Thyroid gland (tissue), 4 donors: ENCODE measurements around the gene RPN1. TPM values are rescaled to one million over a fixed set of nuclear protein-coding genes. Genes with fewer than 3 reads are reported as not detected.
"Not testable (repeated sequence)": the region's sequence is repeated elsewhere in the genome, so short reads cannot be mapped to it uniquely, and the experiment has no call there.

Source experiments
- DNase-seq, 2 donors: peaks; one replicate each; pipeline ENCODE4 v3.0.0-alpha.2; 2019
- H3K27ac ChIP-seq, 3 donors: fragments of 200-600 bp; sonication (generic); 1 replicate in 2 of 3; 2 replicates in 1 of 3; pipeline ENCODE4 v1.5.1; 2016 to 2019; ENCODE audit warnings: mild to moderate bottlenecking in 1 of 3, moderate library complexity in 1 of 3
- H3K27me3 ChIP-seq: fragments of 200-600 bp; sonication (generic); one replicate; pipeline ENCODE4 v1.5.1; 2019
- H3K36me3 ChIP-seq, 2 donors: fragments of 200-600 bp; sonication (generic); one replicate each; pipeline ENCODE4 v1.5.1; 2016 to 2019
- H3K4me1 ChIP-seq, 2 donors: fragments of 200-600 bp; sonication (generic); one replicate each; pipeline ENCODE4 v1.5.1; 2017 to 2019
- H3K4me3 ChIP-seq, 3 donors: fragments of 200-600 bp; sonication (generic); replicated peaks in 1 of 3; 1 replicate in 2 of 3; 2 replicates in 1 of 3; pipeline ENCODE4 v1.5.1; 2016; ENCODE audit warnings: mild to moderate bottlenecking in 1 of 3
- H3K9me3 ChIP-seq: fragments of 200-600 bp; sonication (generic); one replicate; pipeline ENCODE4 v1.5.1; 2017
- CTCF ChIP-seq, 6 experiments: fragments of 200-600 bp in 3 of 6; fragments of 450-650 bp in 3 of 6; sonication (generic) in 3 of 6; IDR thresholded peaks; one replicate each; pipeline ENCODE4 v1.5.1; 2016 to 2019; ENCODE audit warnings: antibody characterized with exemption in 6 of 6, mild to moderate bottlenecking in 2 of 6, inconsistent platforms in 1 of 6, moderate library complexity in 1 of 6
- POLR2A ChIP-seq, 2 donors: fragments of 450-650 bp; IDR thresholded peaks; one replicate each; pipeline ENCODE4 v1.6.1; 2017; ENCODE audit warnings: antibody characterized with exemption in 2 of 2, mild to moderate bottlenecking in 2 of 2, moderate library complexity in 1 of 2
- WGBS, 2 donors: methylation state at CpG; one replicate each; pipeline ENCODE4 v1.1.5; 2017; 5-methylcytosine and 5-hydroxymethylcytosine counted together
- intact Hi-C: fragments of 100-400 bp; cut with DNase I; formaldehyde crosslinking; loops from one replicate; pipeline ENCODE4 v1.15.1; 2023
- total RNA-seq, 4 donors: library from RNA; depleted of rRNA; stranded (reverse); fragments of >200 nt; gene quantifications; one replicate each; pipeline ENCODE4 v1.2.3, GENCODE V29; 2016

RPN1 gene
- total RNA-seq, 4 donors from 2014 or later: 368 to 750 (median 528) TPM

GRCh38 chr3:128665362-128666021, 14.9 kb upstream of the RPN1 start:
- H3K9me3 ChIP-seq: no peaks in the 10 kb centered on the region
- intact Hi-C loops: no loop called here
- no peaks in the 10 kb centered on the region for H3K36me3 ChIP-seq
- 80 to 85% methylated on average over 11 of the region's 11 CpGs for WGBS, 2 donors
- no peak overlapping the region for H3K27ac ChIP-seq
- H3K4me3 ChIP-seq: no peak overlapping the region
- TF ChIP-seq CTCF (IDR thresholded peaks at IDR 0.05) (no peak), POLR2A (IDR thresholded peaks at IDR 0.05) (no peak)
- DNase-seq: no peak
- H3K4me1 ChIP-seq: no peaks in the 10 kb centered on the region
- H3K27me3 ChIP-seq: no peaks in the 10 kb centered on the region

GRCh38 chr3:128663151-128663550, 12.5 kb upstream of the RPN1 start:
- intact Hi-C loops: no loop called here
- WGBS, 2 donors: 68 to 78% methylated on average over 4 of the region's 4 CpGs
- no peaks in the 10 kb centered on the region for H3K4me1 ChIP-seq
- H3K4me3 ChIP-seq: no peak overlapping the region
- H3K27ac ChIP-seq: no peak overlapping the region
- H3K9me3 ChIP-seq: no peaks in the 10 kb centered on the region
- DNase-seq: no peak
- TF ChIP-seq CTCF (IDR thresholded peaks at IDR 0.05): no peak
- TF ChIP-seq POLR2A (IDR thresholded peaks at IDR 0.05): no peak
- H3K36me3 ChIP-seq: no peaks in the 10 kb centered on the region
- no peaks in the 10 kb centered on the region for H3K27me3 ChIP-seq

- no peak for DNase-seq
- intact Hi-C loops: no loop called here
- Histone ChIP-seq H3K4me3 (no peak overlapping the region), H3K9me3 (no peaks in the 10 kb centered on the region), H3K27me3 (no peaks in the 10 kb centered on the region), H3K36me3 (no peaks in the 10 kb centered on the region), H3K4me1 (no peaks in the 10 kb centered on the region), H3K27ac (no peak overlapping the region)
- 79 to 87% methylated on average over 3 of the region's 3 CpGs for WGBS, 2 donors
- no peak for TF ChIP-seq POLR2A (IDR thresholded peaks at IDR 0.05)
- no peak for TF ChIP-seq CTCF (IDR thresholded peaks at IDR 0.05)
Measured at GRCh38 chr3:128655531-128655930, 4.9 kb upstream of the RPN1 start.

- H3K9me3 ChIP-seq, DNase-seq, intact Hi-C loops, H3K4me1 ChIP-seq, H3K4me3 ChIP-seq, H3K36me3 ChIP-seq, H3K27me3 ChIP-seq, H3K27ac ChIP-seq: not testable (repeated sequence)
- WGBS, 2 donors: 73 to 80% methylated on average over 21 to 24 of the region's 24 CpGs
Measured at GRCh38 chr3:128653993-128654805, 3.6 kb upstream of the RPN1 start.

GRCh38 chr3:128653383-128653992, 2.9 kb upstream of the RPN1 start:
- peak; percentile 50 to 53 for DNase-seq
- Histone ChIP-seq H3K4me3 (peak overlapping the region in 1 of 3 donors; percentile 9), H3K4me1 (peaks cover 10 to 11% of the 10 kb centered on the region in 2 donors)
- H3K27me3 ChIP-seq, intact Hi-C loops, H3K9me3 ChIP-seq, H3K27ac ChIP-seq, H3K36me3 ChIP-seq: not testable (repeated sequence)
- 12 to 50% methylated on average over 1 to 9 of the region's 43 CpGs for WGBS, 2 donors
- peak in 2 of 6 experiments; percentile 13 to 31 for TF ChIP-seq CTCF (IDR thresholded peaks at IDR 0.05)
